ENCODE data around the gene KCNA1.

KCNA1 gene

GRCh38 chr12:4961311-4961710, 51.6 kb downstream of the KCNA1 start:
- no peak for DNase-seq

DNA sequence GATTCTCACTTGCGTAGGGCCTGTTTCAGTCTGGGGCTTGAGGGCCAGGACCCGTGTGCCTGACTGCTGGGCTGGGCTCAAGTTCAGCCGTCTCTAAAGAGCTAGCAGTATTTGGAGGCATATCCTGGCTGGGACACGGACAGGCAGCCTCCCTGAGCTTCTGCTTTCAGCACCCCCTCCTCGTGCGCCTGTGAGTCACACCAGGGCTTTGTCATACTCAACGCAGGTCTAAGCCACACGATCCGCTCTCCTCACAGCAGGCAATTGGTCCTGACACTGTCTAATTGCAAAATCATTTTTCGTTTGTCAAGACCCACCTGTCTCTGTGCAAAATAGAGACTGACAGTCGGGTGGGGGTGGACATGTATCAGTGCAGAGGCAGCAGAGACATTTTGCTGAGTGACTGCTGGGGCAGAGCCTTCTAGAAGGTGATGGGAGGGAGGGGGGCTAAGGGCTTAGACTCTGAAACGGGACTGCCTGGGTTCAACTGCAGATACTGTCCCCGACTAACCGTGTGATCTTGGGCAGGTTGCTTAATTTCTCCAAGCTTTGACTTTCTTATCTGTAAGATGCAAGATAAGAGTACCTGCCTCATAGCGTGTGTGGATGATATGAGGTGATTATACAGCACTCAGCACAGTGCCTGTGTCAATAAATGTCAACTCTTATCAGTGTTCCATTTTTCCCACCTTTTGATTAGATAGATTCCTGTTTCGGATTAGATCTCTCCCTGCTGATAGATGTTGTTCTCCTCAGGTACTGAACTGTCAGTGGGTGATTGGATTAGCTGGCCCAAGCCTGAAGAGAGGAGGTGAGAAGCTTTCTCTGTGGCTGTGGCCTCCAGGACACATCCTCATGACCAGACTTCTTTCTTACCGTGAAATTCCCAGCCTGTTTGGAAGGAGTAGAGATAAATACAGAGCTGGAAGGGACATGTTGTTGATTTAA, 53.1 kb downstream of the KCNA1 start:
- no peak for DNase-seq

All from activated effector memory CD4-positive, alpha-beta T cell treated with Interleukin-2 at 50 U/mL for 16 hours (primary cell).